ENCODE data around the gene SPTLC2. TPM values are rescaled to one million over a fixed set of nuclear protein-coding genes. Genes with fewer than 3 reads are reported as not detected.

Gene SPTLC2
- total and polyA plus RNA-seq, 2 of the 8 experiments (the other 6 are each of a cell fraction or from before 2014, with no cell fraction given) = 8.9 to 35.1 TPM

DNA sequence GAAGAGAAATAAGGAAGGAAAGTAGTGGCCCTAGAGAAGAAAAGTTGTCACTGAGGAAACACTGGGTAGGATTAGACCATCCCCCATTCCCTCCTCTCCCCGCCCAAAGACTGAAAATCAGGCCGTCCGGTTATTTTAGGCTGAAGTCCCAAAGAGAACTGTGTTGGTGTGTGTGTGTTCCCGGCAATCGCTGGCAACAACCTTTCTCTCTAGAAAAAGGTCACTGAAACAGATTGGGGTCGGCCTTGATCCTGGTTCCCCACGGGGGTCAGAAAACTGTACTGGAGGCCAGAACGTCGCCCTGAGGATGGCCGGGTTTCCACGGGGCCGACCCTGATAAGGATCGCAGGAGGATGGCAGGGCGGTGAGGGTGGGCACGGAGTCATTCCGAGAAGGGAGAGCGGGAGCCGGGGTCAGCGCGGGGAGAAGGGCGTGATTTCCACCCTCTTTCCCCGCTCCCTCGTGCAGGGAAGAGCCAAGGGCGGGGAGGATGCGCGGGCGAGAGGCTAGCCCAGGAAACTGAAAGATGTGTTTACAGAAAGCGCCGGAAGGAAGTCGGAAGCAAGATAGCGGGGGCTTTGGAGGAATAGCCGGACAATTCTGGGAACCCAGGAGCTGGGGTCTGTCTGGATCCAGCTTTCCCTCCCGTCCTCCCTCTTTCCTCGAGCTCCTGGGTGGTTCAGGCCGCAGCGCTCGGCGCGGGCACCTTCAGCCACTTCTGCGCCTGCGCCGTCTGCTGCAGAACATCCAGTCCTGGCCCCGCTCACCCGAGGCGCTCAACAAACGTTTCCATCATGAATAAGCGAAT, 25.3 kb upstream of the SPTLC2 start (continued):
- TF ChIP-seq KDM1A (IDR thresholded peaks at IDR 0.05; ENCODE audit: borderline replicate concordance, low read length) (no peak), JUND (IDR thresholded peaks at IDR 0.05; ENCODE audit: low read length) (no peak), EZH2 (IDR thresholded peaks at IDR 0.05; ENCODE audit: low read depth, low read length, severe bottlenecking) (no peak), SAP30 (IDR thresholded peaks at IDR 0.05; ENCODE audit: insufficient read depth, insufficient replicate concordance, low read length) (no peak)
